ENCODE measurements around the gene STYXL2.

Gene STYXL2

GRCh38 chr1:167068761-167069160 is 25.1 kb upstream of the STYXL2 start:
- H3K4me3 ChIP-seq (ENCODE audit: low read depth, low read length), result no peak overlapping the region
- DNase-seq (ENCODE audit: low read depth), result no peak
- TF ChIP-seq MYC (IDR thresholded peaks at IDR 0.05; ENCODE audit: low read depth, low read length) (no peak), POLR2A (IDR thresholded peaks at IDR 0.05; ENCODE audit: extremely low read depth, insufficient read length) (no peak), MAX (IDR thresholded peaks at IDR 0.05; ENCODE audit: low read depth, low read length) (no peak), CTCF (IDR thresholded peaks at IDR 0.05; ENCODE audit: low read depth, low read length) (no peak)

- TF ChIP-seq CTCF (IDR thresholded peaks at IDR 0.05; ENCODE audit: low read depth, low read length), result no peak
- no peak for TF ChIP-seq MAX (IDR thresholded peaks at IDR 0.05; ENCODE audit: low read depth, low read length)
- TF ChIP-seq MYC (IDR thresholded peaks at IDR 0.05; ENCODE audit: low read depth, low read length), result no peak
- no peak for TF ChIP-seq POLR2A (IDR thresholded peaks at IDR 0.05; ENCODE audit: extremely low read depth, insufficient read length)
- DNase-seq (ENCODE audit: low read depth), result no peak
- no peak overlapping the region for H3K4me3 ChIP-seq (ENCODE audit: low read depth, low read length)
Observed at GRCh38 chr1:167071286-167071685, 22.6 kb upstream of the STYXL2 start.

- no peak for DNase-seq (ENCODE audit: low read depth)
- no peak overlapping the region for H3K4me3 ChIP-seq (ENCODE audit: low read depth, low read length)
- no peak for TF ChIP-seq MYC (IDR thresholded peaks at IDR 0.05; ENCODE audit: low read depth, low read length)
Observed at GRCh38 chr1:167076136-167076710, 17.7 kb upstream of the STYXL2 start.

GRCh38 chr1:167077128-167077867 is 16.6 kb upstream of the STYXL2 start:
- TF ChIP-seq POLR2A (IDR thresholded peaks at IDR 0.05; ENCODE audit: extremely low read depth, insufficient read length) (no peak), MYC (IDR thresholded peaks at IDR 0.05; ENCODE audit: low read depth, low read length) (no peak), CTCF (IDR thresholded peaks at IDR 0.05; ENCODE audit: low read depth, low read length) (no peak), MAX (IDR thresholded peaks at IDR 0.05; ENCODE audit: low read depth, low read length) (no peak)
- no peak for DNase-seq (ENCODE audit: low read depth)
- H3K4me3 ChIP-seq (ENCODE audit: low read depth, low read length), result no peak overlapping the region

GRCh38 chr1:167077868-167078210 is 16.0 kb upstream of the STYXL2 start:
- H3K4me3 ChIP-seq (ENCODE audit: low read depth, low read length), result no peak overlapping the region
- TF ChIP-seq CTCF (IDR thresholded peaks at IDR 0.05; ENCODE audit: low read depth, low read length) (no peak), MAX (IDR thresholded peaks at IDR 0.05; ENCODE audit: low read depth, low read length) (no peak), POLR2A (IDR thresholded peaks at IDR 0.05; ENCODE audit: extremely low read depth, insufficient read length) (no peak), MYC (IDR thresholded peaks at IDR 0.05; ENCODE audit: low read depth, low read length) (no peak)
- no peak for DNase-seq (ENCODE audit: low read depth)

- DNase-seq (ENCODE audit: low read depth), result no peak
- TF ChIP-seq CTCF (IDR thresholded peaks at IDR 0.05; ENCODE audit: low read depth, low read length) (no peak), MAX (IDR thresholded peaks at IDR 0.05; ENCODE audit: low read depth, low read length) (no peak), POLR2A (IDR thresholded peaks at IDR 0.05; ENCODE audit: extremely low read depth, insufficient read length) (no peak), MYC (IDR thresholded peaks at IDR 0.05; ENCODE audit: low read depth, low read length) (no peak)
- H3K4me3 ChIP-seq (ENCODE audit: low read depth, low read length), result no peak overlapping the region
Observed at GRCh38 chr1:167081594-167082156, 12.2 kb upstream of the STYXL2 start.
